ENCODE measurements around the gene DLG2. TPM values are rescaled to one million over a fixed set of nuclear protein-coding genes. Genes with fewer than 3 reads are reported as not detected.

The DLG2 gene
- total and polyA plus RNA-seq, 3 experiments from 2014 or later = 0.81 to 1.5 (median 1.3) TPM

GRCh38 chr11:85525686-85526085 lies 101.5 kb downstream of the DLG2 start:
- no peak overlapping the region for H3K4me3 Mint-ChIP-seq
- H3K27ac Mint-ChIP-seq = no peak overlapping the region
- H3K27ac ChIP-seq (ENCODE audit: low read depth, low read length) = no peak overlapping the region
- ChIA-PET CTCF (no interaction called here), POLR2A (no interaction called here)
- no peaks in the 10 kb centered on the region for H3K4me1 ChIP-seq (ENCODE audit: insufficient read depth, low read length)
- no peaks in the 10 kb centered on the region for H3K4me1 Mint-ChIP-seq
- peaks cover 2 to 29% (median 7%) of the 10 kb centered on the region in 3 donors for H3K36me3 Mint-ChIP-seq
- peaks cover 17 to 31% (median 20%) of the 10 kb centered on the region in 5 donors for H3K9me3 Mint-ChIP-seq
- no peaks in the 10 kb centered on the region for H3K27me3 ChIP-seq (ENCODE audit: insufficient read depth, low read length, poor library complexity, severe bottlenecking)
- no peaks in the 10 kb centered on the region for H3K9me3 ChIP-seq (ENCODE audit: low read length)
- H3K27me3 Mint-ChIP-seq = no peaks in the 10 kb centered on the region
- no peak overlapping the region for H3K4me3 ChIP-seq (ENCODE audit: low read length)
- H3K36me3 ChIP-seq (ENCODE audit: insufficient read depth, low read length) = no peaks in the 10 kb centered on the region
- no peak for DNase-seq

GRCh38 chr11:85517272-85517671 lies 109.9 kb downstream of the DLG2 start:
- H3K27me3 Mint-ChIP-seq = peaks cover 0 to 6% of the 10 kb centered on the region in 2 donors
- H3K9me3 ChIP-seq (ENCODE audit: low read length) = peaks cover 4% of the 10 kb centered on the region
- peaks cover 15 to 57% (median 32%) of the 10 kb centered on the region in 5 donors for H3K9me3 Mint-ChIP-seq
- peaks cover 1 to 44% (median 2%) of the 10 kb centered on the region in 3 donors for H3K36me3 Mint-ChIP-seq
- CTCF ChIA-PET = no interaction called here
- DNase-seq = no peak
- POLR2A ChIA-PET = no interaction called here
- no peak overlapping the region for H3K27ac Mint-ChIP-seq
- H3K27ac ChIP-seq (ENCODE audit: low read depth, low read length) = no peak overlapping the region
- no peaks in the 10 kb centered on the region for H3K27me3 ChIP-seq (ENCODE audit: insufficient read depth, low read length, poor library complexity, severe bottlenecking)
- no peaks in the 10 kb centered on the region for H3K4me1 Mint-ChIP-seq
- no peak overlapping the region for H3K4me3 Mint-ChIP-seq
- H3K4me1 ChIP-seq (ENCODE audit: insufficient read depth, low read length) = no peaks in the 10 kb centered on the region
- H3K36me3 ChIP-seq (ENCODE audit: insufficient read depth, low read length) = no peaks in the 10 kb centered on the region
- H3K4me3 ChIP-seq (ENCODE audit: low read length) = no peak overlapping the region

GRCh38 chr11:85495918-85496317 lies 131.2 kb downstream of the DLG2 start:
- Histone ChIP-seq H3K9me3 (ENCODE audit: low read length) (no peaks in the 10 kb centered on the region), H3K4me1 (ENCODE audit: insufficient read depth, low read length) (no peaks in the 10 kb centered on the region), H3K27me3 (ENCODE audit: insufficient read depth, low read length, poor library complexity, severe bottlenecking) (no peaks in the 10 kb centered on the region), H3K36me3 (ENCODE audit: insufficient read depth, low read length) (no peaks in the 10 kb centered on the region), H3K4me3 (ENCODE audit: low read length) (no peak overlapping the region), H3K27ac (ENCODE audit: low read depth, low read length) (no peak overlapping the region)
- no peak overlapping the region for H3K27ac Mint-ChIP-seq
- no peak for DNase-seq
- CTCF ChIA-PET = no interaction called here
- H3K4me3 Mint-ChIP-seq = no peak overlapping the region
- H3K27me3 Mint-ChIP-seq = peaks cover 0 to 3% of the 10 kb centered on the region in 2 donors
- POLR2A ChIA-PET = no interaction called here
- no peaks in the 10 kb centered on the region for H3K4me1 Mint-ChIP-seq
- H3K9me3 Mint-ChIP-seq = peaks cover 15 to 54% (median 37%) of the 10 kb centered on the region in 5 donors
- H3K36me3 Mint-ChIP-seq = peaks cover 0 to 21% (median 0%) of the 10 kb centered on the region in 3 donors

GRCh38 chr11:85494396-85494795 lies 132.7 kb downstream of the DLG2 start:
- H3K27me3 ChIP-seq (ENCODE audit: insufficient read depth, low read length, poor library complexity, severe bottlenecking) = no peaks in the 10 kb centered on the region

GRCh38 chr11:85485902-85486301 lies 141.2 kb downstream of the DLG2 start:
- no peak for DNase-seq
- H3K36me3 ChIP-seq (ENCODE audit: insufficient read depth, low read length) = no peaks in the 10 kb centered on the region
- no peak overlapping the region for H3K27ac ChIP-seq (ENCODE audit: low read depth, low read length)
- no peaks in the 10 kb centered on the region for H3K4me1 Mint-ChIP-seq
- CTCF ChIA-PET = no interaction called here
- H3K9me3 Mint-ChIP-seq = peaks cover 32 to 68% (median 40%) of the 10 kb centered on the region in 5 donors
- peaks cover 5% of the 10 kb centered on the region for H3K9me3 ChIP-seq (ENCODE audit: low read length)
- POLR2A ChIA-PET = no interaction called here
- peaks cover 0 to 15% (median 0%) of the 10 kb centered on the region in 3 donors for H3K36me3 Mint-ChIP-seq
- H3K4me3 ChIP-seq (ENCODE audit: low read length) = no peak overlapping the region
- no peaks in the 10 kb centered on the region for H3K4me1 ChIP-seq (ENCODE audit: insufficient read depth, low read length)
- H3K4me3 Mint-ChIP-seq = no peak overlapping the region
- no peaks in the 10 kb centered on the region for H3K27me3 ChIP-seq (ENCODE audit: insufficient read depth, low read length, poor library complexity, severe bottlenecking)
- H3K27ac Mint-ChIP-seq = no peak overlapping the region
- H3K27me3 Mint-ChIP-seq = no peaks in the 10 kb centered on the region

More at GRCh38 chr11:85494396-85494795, 132.7 kb downstream of the DLG2 start:
- Histone ChIP-seq H3K36me3 (ENCODE audit: insufficient read depth, low read length) (no peaks in the 10 kb centered on the region), H3K27ac (ENCODE audit: low read depth, low read length) (no peak overlapping the region), H3K4me1 (ENCODE audit: insufficient read depth, low read length) (no peaks in the 10 kb centered on the region), H3K4me3 (ENCODE audit: low read length) (no peak overlapping the region), H3K9me3 (ENCODE audit: low read length) (no peaks in the 10 kb centered on the region)
- CTCF ChIA-PET = no interaction called here
- DNase-seq = no peak
- Mint-ChIP-seq H3K4me3 (no peak overlapping the region), H3K9me3 (peaks cover 14 to 53% (median 37%) of the 10 kb centered on the region in 5 donors), H3K27ac (no peak overlapping the region), H3K4me1 (no peaks in the 10 kb centered on the region), H3K36me3 (peaks cover 0 to 22% (median 0%) of the 10 kb centered on the region in 3 donors), H3K27me3 (peaks cover 0 to 3% of the 10 kb centered on the region in 2 donors)
- POLR2A ChIA-PET = no interaction called here

GRCh38 chr11:85483861-85484260 lies 143.3 kb downstream of the DLG2 start:
- Histone ChIP-seq H3K27ac (ENCODE audit: low read depth, low read length) (no peak overlapping the region), H3K9me3 (ENCODE audit: low read length) (peaks cover 5% of the 10 kb centered on the region), H3K4me3 (ENCODE audit: low read length) (no peak overlapping the region), H3K36me3 (ENCODE audit: insufficient read depth, low read length) (no peaks in the 10 kb centered on the region), H3K4me1 (ENCODE audit: insufficient read depth, low read length) (no peaks in the 10 kb centered on the region), H3K27me3 (ENCODE audit: insufficient read depth, low read length, poor library complexity, severe bottlenecking) (no peaks in the 10 kb centered on the region)
- no peak for DNase-seq
- CTCF ChIA-PET = no interaction called here
- Mint-ChIP-seq H3K27me3 (peaks cover 0 to 2% of the 10 kb centered on the region in 2 donors), H3K4me3 (no peak overlapping the region), H3K4me1 (no peaks in the 10 kb centered on the region), H3K27ac (no peak overlapping the region), H3K9me3 (peaks cover 31 to 62% (median 37%) of the 10 kb centered on the region in 5 donors), H3K36me3 (peaks cover 0 to 11% (median 0%) of the 10 kb centered on the region in 3 donors)
- POLR2A ChIA-PET = no interaction called here

- Histone ChIP-seq H3K4me3 (ENCODE audit: low read length) (no peak overlapping the region), H3K9me3 (ENCODE audit: low read length) (peaks cover 4% of the 10 kb centered on the region), H3K4me1 (ENCODE audit: insufficient read depth, low read length) (no peaks in the 10 kb centered on the region), H3K27me3 (ENCODE audit: insufficient read depth, low read length, poor library complexity, severe bottlenecking) (no peaks in the 10 kb centered on the region), H3K36me3 (ENCODE audit: insufficient read depth, low read length) (no peaks in the 10 kb centered on the region), H3K27ac (ENCODE audit: low read depth, low read length) (no peak overlapping the region)
- no peak for DNase-seq
- Mint-ChIP-seq H3K27ac (no peak overlapping the region), H3K36me3 (peaks cover 0 to 8% (median 0%) of the 10 kb centered on the region in 3 donors), H3K4me1 (no peaks in the 10 kb centered on the region), H3K4me3 (no peak overlapping the region), H3K27me3 (peaks cover 0 to 2% of the 10 kb centered on the region in 2 donors), H3K9me3 (peaks cover 17 to 48% (median 31%) of the 10 kb centered on the region in 5 donors)
- ChIA-PET CTCF (no interaction called here), POLR2A (no interaction called here)
These were observed 145.3 kb downstream of the DLG2 start for GRCh38 chr11:85481862-85482261.

GRCh38 chr11:85475660-85476517 lies 151.3 kb downstream of the DLG2 start:
- H3K4me1 Mint-ChIP-seq = no peaks in the 10 kb centered on the region
- H3K27ac Mint-ChIP-seq = no peak overlapping the region
- Histone ChIP-seq H3K36me3 (ENCODE audit: insufficient read depth, low read length) (no peaks in the 10 kb centered on the region), H3K9me3 (ENCODE audit: low read length) (no peaks in the 10 kb centered on the region), H3K4me1 (ENCODE audit: insufficient read depth, low read length) (no peaks in the 10 kb centered on the region), H3K27me3 (ENCODE audit: insufficient read depth, low read length, poor library complexity, severe bottlenecking) (no peaks in the 10 kb centered on the region), H3K27ac (ENCODE audit: low read depth, low read length) (no peak overlapping the region), H3K4me3 (ENCODE audit: low read length) (no peak overlapping the region)
- H3K27me3 Mint-ChIP-seq = peaks cover 0 to 2% of the 10 kb centered on the region in 2 donors
- H3K9me3 Mint-ChIP-seq = peaks cover 9 to 33% (median 27%) of the 10 kb centered on the region in 5 donors
- DNase-seq = no peak
- POLR2A ChIA-PET = no interaction called here
- CTCF ChIA-PET = no interaction called here
- H3K4me3 Mint-ChIP-seq = no peak overlapping the region
- peaks cover 0 to 6% (median 0%) of the 10 kb centered on the region in 3 donors for H3K36me3 Mint-ChIP-seq
